ENCODE results near the gene KCTD5. TPM values are rescaled to one million over a fixed set of nuclear protein-coding genes. Genes with fewer than 3 reads are reported as not detected.

Gene KCTD5
- total and polyA plus RNA-seq, 2 experiments from 2014 or later: 19.7 to 31.8 TPM

DNA sequence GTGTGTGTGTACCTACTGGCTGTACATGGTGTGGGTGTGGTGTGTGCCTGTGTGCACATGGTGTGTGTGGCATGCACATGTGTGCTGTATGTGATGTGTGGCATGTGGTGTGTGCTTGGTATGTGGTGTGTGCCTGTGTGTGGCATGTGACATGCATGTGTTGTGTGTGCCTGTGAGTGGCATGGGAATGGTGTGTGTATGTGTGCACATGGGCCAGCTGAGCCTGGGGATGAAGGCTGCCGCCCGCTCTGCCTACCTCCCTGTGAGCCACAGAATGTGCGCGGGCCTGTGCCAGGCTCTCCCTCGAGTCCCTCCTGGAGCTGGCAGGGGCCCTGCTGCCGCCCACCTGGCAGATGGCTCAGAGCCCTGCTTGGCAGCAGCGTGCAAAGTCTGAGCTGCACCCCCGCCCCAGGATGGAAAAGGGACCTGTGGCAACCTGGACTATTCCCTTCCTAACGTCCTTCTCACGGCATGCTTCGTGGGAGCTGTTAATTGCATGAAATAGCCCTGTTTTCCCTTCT is 28.4 kb downstream of the KCTD5 start (continued):
- no peak for TF ChIP-seq CREB1 (CRISPR knock-in tag; IDR thresholded peaks at IDR 0.05; ENCODE audit: low read depth)
- TF ChIP-seq, protein P1, sequence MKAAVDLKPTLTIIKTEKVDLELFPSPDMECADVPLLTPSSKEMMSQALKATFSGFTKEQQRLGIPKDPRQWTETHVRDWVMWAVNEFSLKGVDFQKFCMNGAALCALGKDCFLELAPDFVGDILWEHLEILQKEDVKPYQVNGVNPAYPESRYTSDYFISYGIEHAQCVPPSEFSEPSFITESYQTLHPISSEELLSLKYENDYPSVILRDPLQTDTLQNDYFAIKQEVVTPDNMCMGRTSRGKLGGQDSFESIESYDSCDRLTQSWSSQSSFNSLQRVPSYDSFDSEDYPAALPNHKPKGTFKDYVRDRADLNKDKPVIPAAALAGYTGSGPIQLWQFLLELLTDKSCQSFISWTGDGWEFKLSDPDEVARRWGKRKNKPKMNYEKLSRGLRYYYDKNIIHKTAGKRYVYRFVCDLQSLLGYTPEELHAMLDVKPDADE (IDR thresholded peaks at IDR 0.05): no peak
- TF ChIP-seq, protein P2, sequence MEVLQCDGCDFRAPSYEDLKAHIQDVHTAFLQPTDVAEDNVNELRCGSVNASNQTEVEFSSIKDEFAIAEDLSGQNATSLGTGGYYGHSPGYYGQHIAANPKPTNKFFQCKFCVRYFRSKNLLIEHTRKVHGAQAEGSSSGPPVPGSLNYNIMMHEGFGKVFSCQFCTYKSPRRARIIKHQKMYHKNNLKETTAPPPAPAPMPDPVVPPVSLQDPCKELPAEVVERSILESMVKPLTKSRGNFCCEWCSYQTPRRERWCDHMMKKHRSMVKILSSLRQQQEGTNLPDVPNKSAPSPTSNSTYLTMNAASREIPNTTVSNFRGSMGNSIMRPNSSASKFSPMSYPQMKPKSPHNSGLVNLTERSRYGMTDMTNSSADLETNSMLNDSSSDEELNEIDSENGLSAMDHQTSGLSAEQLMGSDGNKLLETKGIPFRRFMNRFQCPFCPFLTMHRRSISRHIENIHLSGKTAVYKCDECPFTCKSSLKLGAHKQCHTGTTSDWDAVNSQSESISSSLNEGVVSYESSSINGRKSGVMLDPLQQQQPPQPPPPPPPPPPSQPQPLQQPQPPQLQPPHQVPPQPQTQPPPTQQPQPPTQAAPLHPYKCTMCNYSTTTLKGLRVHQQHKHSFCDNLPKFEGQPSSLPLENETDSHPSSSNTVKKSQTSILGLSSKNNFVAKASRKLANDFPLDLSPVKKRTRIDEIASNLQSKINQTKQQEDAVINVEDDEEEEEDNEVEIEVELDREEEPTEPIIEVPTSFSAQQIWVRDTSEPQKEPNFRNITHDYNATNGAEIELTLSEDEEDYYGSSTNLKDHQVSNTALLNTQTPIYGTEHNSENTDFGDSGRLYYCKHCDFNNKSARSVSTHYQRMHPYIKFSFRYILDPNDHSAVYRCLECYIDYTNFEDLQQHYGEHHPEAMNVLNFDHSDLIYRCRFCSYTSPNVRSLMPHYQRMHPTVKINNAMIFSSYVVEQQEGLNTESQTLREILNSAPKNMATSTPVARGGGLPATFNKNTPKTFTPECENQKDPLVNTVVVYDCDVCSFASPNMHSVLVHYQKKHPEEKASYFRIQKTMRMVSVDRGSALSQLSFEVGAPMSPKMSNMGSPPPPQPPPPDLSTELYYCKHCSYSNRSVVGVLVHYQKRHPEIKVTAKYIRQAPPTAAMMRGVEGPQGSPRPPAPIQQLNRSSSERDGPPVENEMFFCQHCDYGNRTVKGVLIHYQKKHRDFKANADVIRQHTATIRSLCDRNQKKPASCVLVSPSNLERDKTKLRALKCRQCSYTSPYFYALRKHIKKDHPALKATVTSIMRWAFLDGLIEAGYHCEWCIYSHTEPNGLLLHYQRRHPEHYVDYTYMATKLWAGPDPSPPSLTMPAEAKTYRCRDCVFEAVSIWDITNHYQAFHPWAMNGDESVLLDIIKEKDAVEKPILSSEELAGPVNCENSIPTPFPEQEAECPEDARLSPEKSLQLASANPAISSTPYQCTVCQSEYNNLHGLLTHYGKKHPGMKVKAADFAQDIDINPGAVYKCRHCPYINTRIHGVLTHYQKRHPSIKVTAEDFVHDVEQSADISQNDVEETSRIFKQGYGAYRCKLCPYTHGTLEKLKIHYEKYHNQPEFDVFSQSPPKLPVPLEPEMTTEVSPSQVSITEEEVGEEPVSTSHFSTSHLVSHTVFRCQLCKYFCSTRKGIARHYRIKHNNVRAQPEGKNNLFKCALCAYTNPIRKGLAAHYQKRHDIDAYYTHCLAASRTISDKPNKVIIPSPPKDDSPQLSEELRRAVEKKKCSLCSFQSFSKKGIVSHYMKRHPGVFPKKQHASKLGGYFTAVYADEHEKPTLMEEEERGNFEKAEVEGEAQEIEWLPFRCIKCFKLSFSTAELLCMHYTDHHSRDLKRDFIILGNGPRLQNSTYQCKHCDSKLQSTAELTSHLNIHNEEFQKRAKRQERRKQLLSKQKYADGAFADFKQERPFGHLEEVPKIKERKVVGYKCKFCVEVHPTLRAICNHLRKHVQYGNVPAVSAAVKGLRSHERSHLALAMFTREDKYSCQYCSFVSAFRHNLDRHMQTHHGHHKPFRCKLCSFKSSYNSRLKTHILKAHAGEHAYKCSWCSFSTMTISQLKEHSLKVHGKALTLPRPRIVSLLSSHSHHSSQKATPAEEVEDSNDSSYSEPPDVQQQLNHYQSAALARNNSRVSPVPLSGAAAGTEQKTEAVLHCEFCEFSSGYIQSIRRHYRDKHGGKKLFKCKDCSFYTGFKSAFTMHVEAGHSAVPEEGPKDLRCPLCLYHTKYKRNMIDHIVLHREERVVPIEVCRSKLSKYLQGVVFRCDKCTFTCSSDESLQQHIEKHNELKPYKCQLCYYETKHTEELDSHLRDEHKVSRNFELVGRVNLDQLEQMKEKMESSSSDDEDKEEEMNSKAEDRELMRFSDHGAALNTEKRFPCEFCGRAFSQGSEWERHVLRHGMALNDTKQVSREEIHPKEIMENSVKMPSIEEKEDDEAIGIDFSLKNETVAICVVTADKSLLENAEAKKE (CRISPR knock-in tag; IDR thresholded peaks at IDR 0.05): no peak
- no peak for TF ChIP-seq STAT1 (IDR thresholded peaks at IDR 0.05; ENCODE audit: unreplicated experiment)
- TF ChIP-seq EZH2 (IDR thresholded peaks at IDR 0.05; ENCODE audit: low read depth, unreplicated experiment): no peak

DNA sequence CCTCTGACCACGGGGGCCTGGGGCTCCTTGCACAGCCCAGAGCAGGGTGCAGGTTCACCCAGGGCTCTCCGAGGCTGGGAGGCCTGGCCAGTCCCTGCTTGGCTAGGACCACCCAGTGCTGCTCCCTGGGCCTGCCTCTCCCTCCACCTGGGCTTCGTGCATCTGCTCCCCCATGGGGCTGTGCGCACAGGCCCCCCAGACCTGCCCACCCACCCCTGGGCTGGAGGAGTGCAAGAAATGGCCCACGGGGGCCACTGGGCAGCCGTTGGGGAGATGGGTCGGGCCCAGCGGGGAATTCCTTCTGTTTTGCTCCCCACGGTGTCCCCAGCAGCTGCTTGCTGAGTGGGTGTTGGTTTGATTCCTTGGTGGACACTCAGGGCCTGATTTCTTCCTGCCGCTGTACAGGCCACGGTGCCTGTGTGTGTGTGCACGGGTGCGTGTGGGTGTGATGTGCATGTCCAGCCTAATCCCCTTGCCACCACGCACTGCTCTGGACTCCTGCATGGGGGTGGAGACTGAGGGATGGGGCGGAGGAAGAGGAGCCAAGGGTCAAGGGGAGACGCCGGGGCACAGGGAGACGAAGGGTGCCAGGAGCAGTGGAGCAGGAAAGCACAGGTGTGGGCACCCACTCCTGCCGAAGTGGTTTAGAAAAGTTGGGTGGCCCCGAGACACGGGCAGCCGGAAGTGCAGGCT is 29.2 kb downstream of the KCTD5 start:
- Histone ChIP-seq H3K79me2 (replicated peaks; ENCODE audit: insufficient read depth) (no peaks in the 10 kb centered on the region), H2AFZ (no peak overlapping the region), H4K20me1 (replicated peaks; ENCODE audit: insufficient read depth) (no peaks in the 10 kb centered on the region; the same call in 1 of the 2 replicates), H3K4me1 (ENCODE audit: insufficient read depth) (no peaks in the 10 kb centered on the region), H3K4me2 (no peak overlapping the region), H3K4me3 (no peak overlapping the region), H3F3A (replicated peaks; ENCODE audit: low read depth) (no peaks in the 10 kb centered on the region; the same call in 1 of the 2 replicates), H3K27me3 (ENCODE audit: insufficient read depth) (no peaks in the 10 kb centered on the region), H3K27ac (ENCODE audit: low read depth) (no peak overlapping the region), H3K36me3 (ENCODE audit: insufficient read depth) (0 out of 2 replicates have a peak, but pooled peaks cover 5% of the 10 kb centered on the region), H3K9me2 (ENCODE audit: insufficient read depth) (no peaks in the 10 kb centered on the region)
- peaks cover 17% of the 10 kb centered on the region for H3K27me3 Mint-ChIP-seq (ENCODE audit: insufficient read depth, low read depth, poor library complexity)
- H3K9me3 Mint-ChIP-seq: no peaks in the 10 kb centered on the region
- peaks cover 4% of the 10 kb centered on the region; the same call in 2 of the 3 replicates for H3K4me1 Mint-ChIP-seq
- no peak overlapping the region for H3K4me3 Mint-ChIP-seq
- no peak overlapping the region for H3K27ac Mint-ChIP-seq
- DNase-seq (ENCODE audit: low spot score) (no peak), ATAC-seq (no peak)
- peaks cover 12% of the 10 kb centered on the region for H3K36me3 Mint-ChIP-seq (ENCODE audit: low read depth)
- no peak for TF ChIP-seq POLR2AphosphoS5 (IDR thresholded peaks at IDR 0.05; ENCODE audit: low read depth)
- no peak for TF ChIP-seq JUNB (IDR thresholded peaks at IDR 0.05; ENCODE audit: unreplicated experiment)
- TF ChIP-seq NANOG (IDR thresholded peaks at IDR 0.05; ENCODE audit: borderline replicate concordance): no peak
- TF ChIP-seq, protein P2 (CRISPR knock-in tag; IDR thresholded peaks at IDR 0.05): no peak

All from GM23338 (cell line).